ENCODE measurements around the gene ERGIC1. TPM values are rescaled to one million over a fixed set of nuclear protein-coding genes. Genes with fewer than 3 reads are reported as not detected.

The ERGIC1 gene
- total RNA-seq, 4 donors from 2014 or later = 116 to 172 (median 144) TPM

GRCh38 chr5:172837640-172838039 is 3.6 kb downstream of the ERGIC1 start:
- no peak for ATAC-seq

GRCh38 chr5:172838151-172838875 is 4.3 kb downstream of the ERGIC1 start:
- TF ChIP-seq POLR2A (IDR thresholded peaks at IDR 0.05) (no peak), EP300 (IDR thresholded peaks at IDR 0.05) (no peak), POLR2AphosphoS5 (IDR thresholded peaks at IDR 0.05) (no peak)
- Histone ChIP-seq H3K36me3 (peaks cover 0 to 1% of the 10 kb centered on the region in 2 donors), H3K27ac (peak overlapping the region in 3 of 4 donors; percentile 89 to 90 (median 89)), H3K9me3 (no peaks in the 10 kb centered on the region), H3K4me3 (no peak overlapping the region), H3K4me1 (peaks cover 0 to 74% (median 39%) of the 10 kb centered on the region in 3 donors), H3K27me3 (no peaks in the 10 kb centered on the region)
- no peak for ATAC-seq
- WGBS, 2 donors (ENCODE audit: low coverage in 1 of 2) = 60 to 88% methylated on average over 1 to 2 of the region's 3 CpGs

More at GRCh38 chr5:172837640-172838039, 3.6 kb downstream of the ERGIC1 start:
- no peaks in the 10 kb centered on the region for H3K36me3 ChIP-seq
- peaks cover 0 to 77% (median 39%) of the 10 kb centered on the region in 3 donors for H3K4me1 ChIP-seq
- H3K27me3 ChIP-seq = no peaks in the 10 kb centered on the region
- WGBS, 2 donors (ENCODE audit: low coverage in 1 of 2) = 86% methylated on average over 2 of the region's 7 CpGs; no CpG with 5 or more reads in 1 of the 2 donors
- no peaks in the 10 kb centered on the region for H3K9me3 ChIP-seq
- H3K4me3 ChIP-seq = no peak overlapping the region
- H3K27ac ChIP-seq = peak overlapping the region in 3 of 4 donors; percentile 89 to 90 (median 89)
- TF ChIP-seq CTCF (IDR thresholded peaks at IDR 0.05) = no peak
- peak; percentile 42 for TF ChIP-seq POLR2AphosphoS5 (IDR thresholded peaks at IDR 0.05)

- TF ChIP-seq POLR2A (IDR thresholded peaks at IDR 0.05) (peak in 1 of 2 donors; percentile 6), POLR2AphosphoS5 (IDR thresholded peaks at IDR 0.05) (peak; percentile 79), EP300 (IDR thresholded peaks at IDR 0.05) (no peak), CTCF (IDR thresholded peaks at IDR 0.05) (no peak)
- Histone ChIP-seq H3K36me3 (peaks cover 0 to 8% of the 10 kb centered on the region in 2 donors), H3K4me1 (peaks cover 0 to 76% (median 39%) of the 10 kb centered on the region in 3 donors), H3K9me3 (no peaks in the 10 kb centered on the region), H3K27me3 (no peaks in the 10 kb centered on the region), H3K27ac (peak overlapping the region; percentile 81 to 90 (median 86)), H3K4me3 (peak overlapping the region in 1 of 2 donors; percentile 6)
- WGBS, 2 donors (ENCODE audit: low coverage in 1 of 2) = 22% methylated on average over 5 to 10 of the region's 13 CpGs
- peak; percentile 77 for ATAC-seq
Measured at GRCh38 chr5:172839669-172840431, 5.8 kb downstream of the ERGIC1 start.

GRCh38 chr5:172840432-172841154 is 6.5 kb downstream of the ERGIC1 start:
- ATAC-seq = no peak
- Histone ChIP-seq H3K27ac (peak overlapping the region; percentile 81 to 90 (median 86)), H3K9me3 (no peaks in the 10 kb centered on the region), H3K4me1 (peaks cover 0 to 73% (median 32%) of the 10 kb centered on the region in 3 donors), H3K27me3 (no peaks in the 10 kb centered on the region), H3K4me3 (peak overlapping the region in 1 of 2 donors; percentile 6), H3K36me3 (peaks cover 0 to 8% of the 10 kb centered on the region in 2 donors)
- TF ChIP-seq CTCF (IDR thresholded peaks at IDR 0.05) (no peak), POLR2A (IDR thresholded peaks at IDR 0.05) (no peak), EP300 (IDR thresholded peaks at IDR 0.05) (no peak), POLR2AphosphoS5 (IDR thresholded peaks at IDR 0.05) (no peak)
- 31 to 40% methylated on average over 7 to 12 of the region's 12 CpGs for WGBS, 2 donors (ENCODE audit: low coverage in 1 of 2)

GRCh38 chr5:172841256-172841655 is 7.2 kb downstream of the ERGIC1 start:
- peak overlapping the region; percentile 81 to 90 (median 86) for H3K27ac ChIP-seq
- peaks cover 0 to 8% of the 10 kb centered on the region in 2 donors for H3K36me3 ChIP-seq
- H3K4me1 ChIP-seq = peaks cover 0 to 73% (median 28%) of the 10 kb centered on the region in 3 donors
- WGBS, 2 donors (ENCODE audit: low coverage in 1 of 2) = 54 to 100% methylated on average over 1 to 2 of the region's 6 CpGs
- TF ChIP-seq POLR2AphosphoS5 (IDR thresholded peaks at IDR 0.05) = no peak
- no peak for TF ChIP-seq EP300 (IDR thresholded peaks at IDR 0.05)
- TF ChIP-seq CTCF (IDR thresholded peaks at IDR 0.05) = no peak
- no peak for TF ChIP-seq POLR2A (IDR thresholded peaks at IDR 0.05)
- no peak for ATAC-seq
- H3K27me3 ChIP-seq = no peaks in the 10 kb centered on the region
- H3K9me3 ChIP-seq = no peaks in the 10 kb centered on the region
- H3K4me3 ChIP-seq = no peak overlapping the region

Measured in gastroesophageal sphincter (tissue), 4 donors.